22Rv1 (cell line): ENCODE measurements around the gene RNF25.

Source experiments
- ZFX ChIP-seq: fragments of 450-650 bp; IDR thresholded peaks from 2 replicates; pipeline ENCODE4 v1.6.1; 2017; ENCODE audit warnings: antibody characterized with exemption, borderline replicate concordance
- TF ChIP-seq, protein P1 (sequence below): fragments of 450-650 bp; IDR thresholded peaks from 2 replicates; pipeline ENCODE4 v1.5.1; 2017; ENCODE audit warnings: mild to moderate bottlenecking

GRCh38 chr2:218638372-218638771, 33.4 kb downstream of the RNF25 start:
- TF ChIP-seq, protein P1, sequence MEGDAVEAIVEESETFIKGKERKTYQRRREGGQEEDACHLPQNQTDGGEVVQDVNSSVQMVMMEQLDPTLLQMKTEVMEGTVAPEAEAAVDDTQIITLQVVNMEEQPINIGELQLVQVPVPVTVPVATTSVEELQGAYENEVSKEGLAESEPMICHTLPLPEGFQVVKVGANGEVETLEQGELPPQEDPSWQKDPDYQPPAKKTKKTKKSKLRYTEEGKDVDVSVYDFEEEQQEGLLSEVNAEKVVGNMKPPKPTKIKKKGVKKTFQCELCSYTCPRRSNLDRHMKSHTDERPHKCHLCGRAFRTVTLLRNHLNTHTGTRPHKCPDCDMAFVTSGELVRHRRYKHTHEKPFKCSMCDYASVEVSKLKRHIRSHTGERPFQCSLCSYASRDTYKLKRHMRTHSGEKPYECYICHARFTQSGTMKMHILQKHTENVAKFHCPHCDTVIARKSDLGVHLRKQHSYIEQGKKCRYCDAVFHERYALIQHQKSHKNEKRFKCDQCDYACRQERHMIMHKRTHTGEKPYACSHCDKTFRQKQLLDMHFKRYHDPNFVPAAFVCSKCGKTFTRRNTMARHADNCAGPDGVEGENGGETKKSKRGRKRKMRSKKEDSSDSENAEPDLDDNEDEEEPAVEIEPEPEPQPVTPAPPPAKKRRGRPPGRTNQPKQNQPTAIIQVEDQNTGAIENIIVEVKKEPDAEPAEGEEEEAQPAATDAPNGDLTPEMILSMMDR: no peak
- TF ChIP-seq ZFX: no peak
